IPS DF 4.7 (cell line): ENCODE measurements around the gene TMEM123.

Experiments
- DNase-seq: peaks from one replicate; pipeline ENCODE4 v3.0.0-alpha.2; 2013; ENCODE audit warnings: low spot score; ENCODE audit errors: extremely low read depth

The TMEM123 gene

GRCh38 chr11:102367364-102367763, 85.2 kb downstream of the TMEM123 start:
- no peak for DNase-seq

GRCh38 chr11:102364991-102365390, 87.6 kb downstream of the TMEM123 start:
- DNase-seq, result no peak

GRCh38 chr11:102361086-102362031, 91.2 kb downstream of the TMEM123 start:
- DNase-seq, result no peak

- no peak for DNase-seq
Measured at GRCh38 chr11:102360681-102361080, 91.9 kb downstream of the TMEM123 start.

- DNase-seq, result no peak
Measured at GRCh38 chr11:102359372-102359771, 93.2 kb downstream of the TMEM123 start.

GRCh38 chr11:102357116-102357515, 95.4 kb downstream of the TMEM123 start:
- no peak for DNase-seq

- DNase-seq, result no peak
Measured at GRCh38 chr11:102347462-102348370, 104.8 kb downstream of the TMEM123 start.

- DNase-seq, result peak; percentile 56
Measured at GRCh38 chr11:102346748-102347461, 105.7 kb downstream of the TMEM123 start, which contains the start of gene BIRC2. TSS of gene BIRC2 (plus strand) at chr11:102347214. CDS start at chr11:102349855, 2,641 bp downstream.

GRCh38 chr11:102346456-102346747, 106.2 kb downstream of the TMEM123 start:
- DNase-seq, result no peak
